HCT116 (cell line): ENCODE measurements around the gene INF2.

ENCODE experiments used
- ATF3 ChIP-seq: IDR thresholded peaks from 2 replicates; pipeline ENCODE4 v1.6.1; 2012
- CTCF ChIP-seq, 3 experiments: fragments of 200-600 bp in 1 of 3; sonication (generic) in 1 of 3; IDR thresholded peaks in 2 of 3; conservative IDR thresholded peaks in 1 of 3; 2 replicates each; pipeline ENCODE4 v1.5.1; 2012 to 2017; ENCODE audit warnings: low read depth in 2 of 3, low read length in 2 of 3, antibody characterized with exemption in 1 of 3, borderline replicate concordance in 1 of 3, control low read depth in 1 of 3, mild to moderate bottlenecking in 1 of 3, mixed read lengths in 1 of 3, mixed run types in 1 of 3, moderate library complexity in 1 of 3; ENCODE audit not compliant: insufficient read depth in 1 of 3
- ELF1 ChIP-seq: IDR thresholded peaks from 2 replicates; pipeline ENCODE4 v1.6.1; 2012; ENCODE audit warnings: low read depth, borderline replicate concordance
- EZH2phosphoT487 ChIP-seq: fragments of 200-600 bp; IDR thresholded peaks from 2 replicates; pipeline ENCODE4 v1.6.1; 2018; ENCODE audit warnings: antibody characterized with exemption, borderline replicate concordance
- JUND ChIP-seq: IDR thresholded peaks from 2 replicates; pipeline ENCODE4 v1.6.1; 2012
- POLR2A ChIP-seq: IDR thresholded peaks from 2 replicates; pipeline ENCODE4 v1.7.0; 2011; ENCODE audit warnings: borderline replicate concordance; ENCODE audit not compliant: insufficient read depth, insufficient read length; ENCODE audit errors: extremely low read depth
- SRF ChIP-seq: IDR thresholded peaks from 2 replicates; pipeline ENCODE4 v1.6.1; 2012; ENCODE audit warnings: low read depth
- ZBTB33 ChIP-seq: IDR thresholded peaks from 2 replicates; pipeline ENCODE4 v1.6.1; 2011; ENCODE audit warnings: mild to moderate bottlenecking, low read length, moderate library complexity; ENCODE audit not compliant: insufficient replicate concordance; ENCODE audit errors: extremely low read depth
- ZNF274 ChIP-seq: fragments of 200-500 bp; sonication (Bioruptor generic); IDR thresholded peaks from 2 replicates; pipeline ENCODE4 v1.6.1; 2014; ENCODE audit warnings: mild to moderate bottlenecking, low read depth, low read length, inconsistent platforms

GRCh38 chr14:104766863-104767633 is 77.6 kb downstream of the INF2 start:
- no peak for TF ChIP-seq EZH2phosphoT487
- TF ChIP-seq CTCF (IDR thresholded peaks at IDR 0.05 in 2 of 3, conservative IDR thresholded peaks at IDR 0.05 in 1 of 3; ENCODE audit: borderline replicate concordance in 1 of 3, insufficient read depth in 1 of 3, low read depth in 2 of 3, low read length in 2 of 3): no peak
- TF ChIP-seq JUND: no peak
- TF ChIP-seq ELF1: no peak
- TF ChIP-seq POLR2A: no peak
- TF ChIP-seq SRF: no peak
- TF ChIP-seq ATF3: no peak
- TF ChIP-seq ZNF274: no peak
- TF ChIP-seq ZBTB33: no peak
